GM12878 (cell line): ENCODE data around the gene HPF1.

Experiments
- CHD4 ChIP-seq: fragments of 200-600 bp; sonication (generic); IDR thresholded peaks from 2 replicates; pipeline ENCODE4 v1.6.1; 2016; ENCODE audit warnings: mild to moderate bottlenecking
- EGR1 ChIP-seq, 2 experiments: IDR thresholded peaks; 1 replicate in 1 of 2; 2 replicates in 1 of 2; pipeline ENCODE4 v1.6.1; 2011 to 2012; ENCODE audit warnings: low read depth in 2 of 2, low read length in 2 of 2, borderline replicate concordance in 1 of 2, mild to moderate bottlenecking in 1 of 2, moderate library complexity in 1 of 2
- MYC ChIP-seq: IDR thresholded peaks from 2 replicates; pipeline ENCODE4 v1.6.1; 2011; ENCODE audit warnings: mild to moderate bottlenecking, low read length, moderate library complexity, inconsistent platforms; ENCODE audit not compliant: insufficient read depth, insufficient replicate concordance, insufficient read length, severe bottlenecking
- NRF1 ChIP-seq: conservative IDR thresholded peaks from 2 replicates; pipeline ENCODE4 v1.6.1; 2011; ENCODE audit warnings: mild to moderate bottlenecking, low read depth, low read length, improper control_type of control experiment
- PML ChIP-seq: IDR thresholded peaks from 2 replicates; pipeline ENCODE4 v1.6.1; 2012; ENCODE audit warnings: low read length, inconsistent platforms
- POLR2A ChIP-seq: IDR thresholded peaks from 2 replicates; pipeline ENCODE4 v1.6.1; 2011; ENCODE audit warnings: low read depth, mild to moderate bottlenecking, low read length
- ZNF24 ChIP-seq: fragments of 450-650 bp; IDR thresholded peaks from 2 replicates; pipeline ENCODE4 v1.6.1; 2017; ENCODE audit warnings: antibody characterized with exemption, mild to moderate bottlenecking
- TF ChIP-seq, protein P1 (sequence below), 3 experiments: IDR thresholded peaks in 2 of 3; conservative IDR thresholded peaks in 1 of 3; 2 replicates each; pipeline ENCODE4 v1.5.1; 2011; ENCODE audit warnings: low read depth in 3 of 3, low read length in 3 of 3, mild to moderate bottlenecking in 3 of 3, control low read depth in 2 of 3, moderate library complexity in 2 of 3, inconsistent platforms in 1 of 3, mixed read lengths in 1 of 3; ENCODE audit not compliant: control insufficient read depth in 2 of 3, insufficient read depth in 1 of 3; ENCODE audit errors: extremely low read depth in 1 of 3
- TF ChIP-seq, protein P2 (sequence below): IDR thresholded peaks from 2 replicates; pipeline ENCODE4 v1.6.1; 2011; ENCODE audit warnings: low read depth, mild to moderate bottlenecking, low read length, moderate library complexity, borderline replicate concordance; ENCODE audit errors: extremely low read depth
- TF ChIP-seq, protein P3 (sequence below): IDR thresholded peaks from 2 replicates; pipeline ENCODE4 v1.6.1; 2012; ENCODE audit warnings: low read depth, low read length, improper control_type of control experiment

DNA sequence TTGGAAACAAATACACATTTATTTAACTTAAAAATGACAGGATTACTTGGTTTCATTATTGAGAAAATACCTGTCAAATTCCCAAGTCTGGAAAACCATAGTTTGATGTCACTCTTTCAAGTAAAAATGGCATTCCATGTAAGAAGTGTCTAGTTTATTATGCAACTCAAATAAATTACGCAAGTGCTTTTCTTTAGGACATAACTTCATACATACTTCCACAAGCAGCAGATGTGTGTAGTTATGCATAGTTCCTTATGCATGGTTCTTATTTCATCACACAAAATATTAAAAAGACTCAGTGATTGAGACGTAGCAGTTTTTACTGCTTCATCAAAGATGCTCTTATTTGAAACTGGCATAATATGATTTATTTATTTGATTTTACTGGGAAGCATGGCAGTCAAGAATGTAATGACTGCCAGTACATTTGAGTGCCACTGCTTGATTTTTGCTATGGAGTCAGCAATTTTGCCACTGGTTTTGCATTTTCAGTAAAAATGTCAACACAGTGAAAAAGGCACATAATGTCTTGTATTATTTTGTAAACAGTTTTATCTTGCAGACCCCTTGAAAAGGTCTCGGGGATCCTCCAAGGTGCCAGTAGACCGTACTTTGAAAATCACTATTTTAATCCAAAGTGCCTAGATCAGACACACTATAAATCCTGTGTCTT lies 75.2 kb downstream of the HPF1 start:
- TF ChIP-seq, protein P1, sequence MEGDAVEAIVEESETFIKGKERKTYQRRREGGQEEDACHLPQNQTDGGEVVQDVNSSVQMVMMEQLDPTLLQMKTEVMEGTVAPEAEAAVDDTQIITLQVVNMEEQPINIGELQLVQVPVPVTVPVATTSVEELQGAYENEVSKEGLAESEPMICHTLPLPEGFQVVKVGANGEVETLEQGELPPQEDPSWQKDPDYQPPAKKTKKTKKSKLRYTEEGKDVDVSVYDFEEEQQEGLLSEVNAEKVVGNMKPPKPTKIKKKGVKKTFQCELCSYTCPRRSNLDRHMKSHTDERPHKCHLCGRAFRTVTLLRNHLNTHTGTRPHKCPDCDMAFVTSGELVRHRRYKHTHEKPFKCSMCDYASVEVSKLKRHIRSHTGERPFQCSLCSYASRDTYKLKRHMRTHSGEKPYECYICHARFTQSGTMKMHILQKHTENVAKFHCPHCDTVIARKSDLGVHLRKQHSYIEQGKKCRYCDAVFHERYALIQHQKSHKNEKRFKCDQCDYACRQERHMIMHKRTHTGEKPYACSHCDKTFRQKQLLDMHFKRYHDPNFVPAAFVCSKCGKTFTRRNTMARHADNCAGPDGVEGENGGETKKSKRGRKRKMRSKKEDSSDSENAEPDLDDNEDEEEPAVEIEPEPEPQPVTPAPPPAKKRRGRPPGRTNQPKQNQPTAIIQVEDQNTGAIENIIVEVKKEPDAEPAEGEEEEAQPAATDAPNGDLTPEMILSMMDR (IDR thresholded peaks at IDR 0.05 in 2 of 3, conservative IDR thresholded peaks at IDR 0.05 in 1 of 3; ENCODE audit: control insufficient read depth in 2 of 3, extremely low read depth in 1 of 3, insufficient read depth in 1 of 3, low read depth in 3 of 3, low read length in 3 of 3): no peak
- TF ChIP-seq, protein P2, sequence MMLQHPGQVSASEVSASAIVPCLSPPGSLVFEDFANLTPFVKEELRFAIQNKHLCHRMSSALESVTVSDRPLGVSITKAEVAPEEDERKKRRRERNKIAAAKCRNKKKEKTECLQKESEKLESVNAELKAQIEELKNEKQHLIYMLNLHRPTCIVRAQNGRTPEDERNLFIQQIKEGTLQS: no peak
- TF ChIP-seq, protein P3, sequence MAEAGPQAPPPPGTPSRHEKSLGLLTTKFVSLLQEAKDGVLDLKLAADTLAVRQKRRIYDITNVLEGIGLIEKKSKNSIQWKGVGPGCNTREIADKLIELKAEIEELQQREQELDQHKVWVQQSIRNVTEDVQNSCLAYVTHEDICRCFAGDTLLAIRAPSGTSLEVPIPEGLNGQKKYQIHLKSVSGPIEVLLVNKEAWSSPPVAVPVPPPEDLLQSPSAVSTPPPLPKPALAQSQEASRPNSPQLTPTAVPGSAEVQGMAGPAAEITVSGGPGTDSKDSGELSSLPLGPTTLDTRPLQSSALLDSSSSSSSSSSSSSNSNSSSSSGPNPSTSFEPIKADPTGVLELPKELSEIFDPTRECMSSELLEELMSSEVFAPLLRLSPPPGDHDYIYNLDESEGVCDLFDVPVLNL: no peak
- TF ChIP-seq POLR2A (no peak), MYC (no peak), PML (no peak), CHD4 (no peak), ZNF24 (no peak), NRF1 (no peak), EGR1 (IDR thresholded peaks at IDR 0.05; ENCODE audit: borderline replicate concordance in 1 of 2, low read depth in 2 of 2, low read length in 2 of 2) (no peak)
